Glomerular endothelial cell (primary cell): ENCODE data around the gene SBNO2. TPM values are rescaled to one million over a fixed set of nuclear protein-coding genes. Genes with fewer than 3 reads are reported as not detected.
"Not testable (repeated sequence)": the region's sequence is repeated elsewhere in the genome, so short reads cannot be mapped to it uniquely, and the experiment has no call there.

Source experiments
- DNase-seq: peaks from one replicate; pipeline ENCODE4 v3.0.0-alpha.2; 2011; ENCODE audit warnings: low read depth, low spot score; ENCODE audit errors: extremely low read depth
- total RNA-seq: library from RNA; depleted of rRNA; stranded (reverse); fragments of >200 nt; gene quantifications from 2 replicates; pipeline ENCODE4 v1.2.3, GENCODE V29; 2015

Gene SBNO2
- total RNA-seq, 1 donor from 2014 or later, result 76.3 TPM

GRCh38 chr19:1141944-1142343, 32.1 kb downstream of the SBNO2 start:
- DNase-seq, result no peak

- DNase-seq, result no peak
These were observed 33.6 kb downstream of the SBNO2 start for GRCh38 chr19:1140272-1141027.

GRCh38 chr19:1139126-1139525, 34.9 kb downstream of the SBNO2 start:
- no peak for DNase-seq

GRCh38 chr19:1138121-1138520, 35.9 kb downstream of the SBNO2 start:
- DNase-seq, result no peak

- DNase-seq, result no peak
These were observed 37.3 kb downstream of the SBNO2 start for GRCh38 chr19:1136621-1137317.

- no peak for DNase-seq
These were observed 37.9 kb downstream of the SBNO2 start for GRCh38 chr19:1136201-1136600.

GRCh38 chr19:1135454-1135853, 38.6 kb downstream of the SBNO2 start:
- DNase-seq, result no peak

GRCh38 chr19:1134431-1134830, 39.6 kb downstream of the SBNO2 start:
- no peak for DNase-seq

GRCh38 chr19:1133471-1133929, 40.6 kb downstream of the SBNO2 start:
- DNase-seq, result no peak

- no peak for DNase-seq
These were observed 41.3 kb downstream of the SBNO2 start for GRCh38 chr19:1132552-1133383.

- DNase-seq, result peak; percentile 48
These were observed 42.1 kb downstream of the SBNO2 start for GRCh38 chr19:1131718-1132551.

- DNase-seq, result no peak
These were observed 43.0 kb downstream of the SBNO2 start for GRCh38 chr19:1130771-1131717.

GRCh38 chr19:1129535-1129934, 44.5 kb downstream of the SBNO2 start:
- DNase-seq, result no peak

GRCh38 chr19:1129084-1129483, 45.0 kb downstream of the SBNO2 start:
- not testable (repeated sequence) for DNase-seq

- no peak for DNase-seq
These were observed 46.0 kb downstream of the SBNO2 start for GRCh38 chr19:1128106-1128505.

GRCh38 chr19:1126984-1127760, 46.9 kb downstream of the SBNO2 start:
- DNase-seq, result no peak

GRCh38 chr19:1125601-1126467, 48.2 kb downstream of the SBNO2 start:
- no peak for DNase-seq
